Uterus (tissue), 2 donors: ENCODE measurements around the gene SDC1.

ENCODE experiments used
- CTCF ChIP-seq, 4 experiments: fragments of 200-600 bp in 2 of 4; fragments of 450-650 bp in 2 of 4; sonication (generic) in 2 of 4; IDR thresholded peaks; one replicate each; pipeline ENCODE4 v1.5.1; 2016 to 2019; ENCODE audit warnings: antibody characterized with exemption in 4 of 4, mild to moderate bottlenecking in 2 of 4, moderate library complexity in 1 of 4
- POLR2A ChIP-seq, 2 donors: fragments of 450-650 bp; IDR thresholded peaks; one replicate each; pipeline ENCODE4 v1.6.1; 2016; ENCODE audit warnings: antibody characterized with exemption in 2 of 2, mild to moderate bottlenecking in 1 of 2, moderate library complexity in 1 of 2

- TF ChIP-seq CTCF (IDR thresholded peaks at IDR 0.05) (no peak), POLR2A (IDR thresholded peaks at IDR 0.05) (no peak)
Observed at GRCh38 chr2:20157193-20157891, 67.6 kb downstream of the SDC1 start.
